Lung (tissue), 12 donors: ENCODE data around the gene IRX2. TPM values are rescaled to one million over a fixed set of nuclear protein-coding genes. Genes with fewer than 3 reads are reported as not detected.

Experiments
- ATAC-seq: fragments of 200-7000 bp; cut with Tn5 transposase; one replicate; pipeline ENCODE4 v1.9.1; 2020; ENCODE audit warnings: moderate number of reproducible peaks; ENCODE audit not compliant: insufficient read depth, low FRiP score
- DNase-seq, 3 donors: peaks; one replicate each; pipeline ENCODE4 v3.0.0-alpha.2; 2013 to 2017
- H3K27ac ChIP-seq, 2 donors: one replicate each; pipeline ENCODE4 v1.5.1; 2013; ENCODE audit warnings: mild to moderate bottlenecking in 2 of 2, moderate library complexity in 2 of 2, control low read depth in 1 of 2, inconsistent platforms in 1 of 2, low read depth in 1 of 2, low read length in 1 of 2
- H3K27me3 ChIP-seq, 3 donors: one replicate each; pipeline ENCODE4 v1.5.1; 2013; ENCODE audit warnings: low read length in 2 of 3; ENCODE audit not compliant: control insufficient read depth in 3 of 3, insufficient read depth in 3 of 3
- H3K36me3 ChIP-seq, 4 donors: one replicate each; pipeline ENCODE4 v1.5.1; 2013; ENCODE audit warnings: low read length in 4 of 4, mild to moderate bottlenecking in 1 of 4, moderate library complexity in 1 of 4; ENCODE audit not compliant: control insufficient read depth in 4 of 4, insufficient read depth in 4 of 4
- H3K4me1 ChIP-seq, 5 donors: one replicate each; pipeline ENCODE4 v1.5.1; 2013; ENCODE audit warnings: low read length in 5 of 5, mild to moderate bottlenecking in 2 of 5, moderate library complexity in 1 of 5; ENCODE audit not compliant: control insufficient read depth in 5 of 5, insufficient read depth in 5 of 5
- H3K4me3 ChIP-seq: one replicate; pipeline ENCODE4 v1.5.1; 2013; ENCODE audit warnings: mild to moderate bottlenecking, control low read depth, moderate library complexity
- H3K9ac ChIP-seq, 2 donors: one replicate each; pipeline ENCODE4 v1.5.1; 2013; ENCODE audit warnings: low read length in 2 of 2, control low read depth in 1 of 2; ENCODE audit not compliant: insufficient read depth in 1 of 2
- H3K9me3 ChIP-seq, 4 donors: one replicate each; pipeline ENCODE4 v1.5.1; 2013; ENCODE audit warnings: low read length in 3 of 4, mild to moderate bottlenecking in 1 of 4, moderate library complexity in 1 of 4; ENCODE audit not compliant: control insufficient read depth in 4 of 4, insufficient read depth in 3 of 4
- CTCF ChIP-seq: IDR thresholded peaks from 2 replicates; pipeline ENCODE4 v1.5.1; 2012; ENCODE audit warnings: mild to moderate bottlenecking; ENCODE audit errors: control extremely low read depth, extremely low read depth
- WGBS, 2 donors: extraction: QIAGEN DNeasy Blood & Tissue Kit; methylation state at CpG; one replicate each; pipeline ENCODE4 v1.1.7; 2013; 5-methylcytosine and 5-hydroxymethylcytosine counted together
- polyA plus RNA-seq, 2 donors: library from polyadenylated mRNA; stranded (reverse); fragments of 200-250 nt; gene quantifications; one replicate each; pipeline ENCODE4 v1.2.1, GENCODE V29; 2013
- total RNA-seq, 2 donors: library from RNA; depleted of rRNA in 1 of 2; stranded (reverse); fragments of >200 nt in 1 of 2; gene quantifications; one replicate each; pipeline ENCODE4 v1.2.1, GENCODE V29; 2014 to 2021
- donor health status: control.
- donor health status: control.
- donor health status: Bipolar disorder and iron deficiency.
- donor health status: healthy.
- donor health status: DM: yes; HTN: yes; CAD: no.

The IRX2 gene
- total and polyA plus RNA-seq, 4 donors, result 11.5 to 64.5 (median 45.4) TPM

- Histone ChIP-seq H3K4me1 (no peaks in the 10 kb centered on the region), H3K36me3 (no peaks in the 10 kb centered on the region), H3K4me3 (no peak overlapping the region), H3K27me3 (peaks cover 0 to 3% (median 3%) of the 10 kb centered on the region in 3 donors), H3K9me3 (no peaks in the 10 kb centered on the region), H3K27ac (no peak overlapping the region), H3K9ac (no peak overlapping the region)
- 84 to 86% methylated on average over 6 of the region's 6 CpGs for WGBS, 2 donors
- no peak for TF ChIP-seq CTCF
- ATAC-seq, result no peak
- DNase-seq, result no peak
Observed at GRCh38 chr5:2773327-2773726, 21.9 kb upstream of the IRX2 start.

GRCh38 chr5:2767089-2767488, 15.6 kb upstream of the IRX2 start:
- Histone ChIP-seq H3K36me3 (no peaks in the 10 kb centered on the region), H3K9ac (no peak overlapping the region), H3K9me3 (no peaks in the 10 kb centered on the region), H3K4me1 (no peaks in the 10 kb centered on the region), H3K27me3 (peaks cover 0 to 16% (median 9%) of the 10 kb centered on the region in 3 donors), H3K27ac (no peak overlapping the region), H3K4me3 (no peak overlapping the region)
- DNase-seq (no peak), ATAC-seq (no peak)
- no peak for TF ChIP-seq CTCF
- 81 to 82% methylated on average over 6 of the region's 6 CpGs for WGBS, 2 donors

- no peak for TF ChIP-seq CTCF
- no peak for ATAC-seq
- peaks cover 0 to 32% (median 24%) of the 10 kb centered on the region in 3 donors for H3K27me3 ChIP-seq
- H3K9ac ChIP-seq, result no peak overlapping the region
- no peak overlapping the region for H3K27ac ChIP-seq
- no peaks in the 10 kb centered on the region for H3K36me3 ChIP-seq
- no peaks in the 10 kb centered on the region for H3K9me3 ChIP-seq
- no peaks in the 10 kb centered on the region for H3K4me1 ChIP-seq
- WGBS, 2 donors, result 66 to 78% methylated on average over 15 of the region's 15 CpGs
- no peak for DNase-seq
- no peak overlapping the region for H3K4me3 ChIP-seq
Observed at GRCh38 chr5:2764581-2764980, 13.1 kb upstream of the IRX2 start.

- Histone ChIP-seq H3K4me3 (no peak overlapping the region), H3K4me1 (no peaks in the 10 kb centered on the region), H3K36me3 (no peaks in the 10 kb centered on the region), H3K9me3 (peaks cover 0 to 2% (median 0%) of the 10 kb centered on the region in 4 donors), H3K27ac (no peak overlapping the region), H3K9ac (no peak overlapping the region), H3K27me3 (peaks cover 0 to 43% (median 35%) of the 10 kb centered on the region in 3 donors)
- TF ChIP-seq CTCF, result no peak
- no peak for ATAC-seq
- 77 to 81% methylated on average over 4 of the region's 4 CpGs for WGBS, 2 donors
- DNase-seq, result no peak
Observed at GRCh38 chr5:2763533-2763794, 12.0 kb upstream of the IRX2 start.
